DMS 273 (cell line): ENCODE results near the gene EGF.
"Not testable (repeated sequence)": the region's sequence is repeated elsewhere in the genome, so short reads cannot be mapped to it uniquely, and the experiment has no call there.

Source experiments
- DNase-seq: peaks from one replicate; lab custom pipeline; 2025; ENCODE audit not compliant: unreplicated experiment; lab: John Stamatoyannopoulos, UW

Gene EGF

GRCh38 chr4:109914322-109914721, 1.6 kb downstream of the EGF start:
- no peak for DNase-seq

DNA sequence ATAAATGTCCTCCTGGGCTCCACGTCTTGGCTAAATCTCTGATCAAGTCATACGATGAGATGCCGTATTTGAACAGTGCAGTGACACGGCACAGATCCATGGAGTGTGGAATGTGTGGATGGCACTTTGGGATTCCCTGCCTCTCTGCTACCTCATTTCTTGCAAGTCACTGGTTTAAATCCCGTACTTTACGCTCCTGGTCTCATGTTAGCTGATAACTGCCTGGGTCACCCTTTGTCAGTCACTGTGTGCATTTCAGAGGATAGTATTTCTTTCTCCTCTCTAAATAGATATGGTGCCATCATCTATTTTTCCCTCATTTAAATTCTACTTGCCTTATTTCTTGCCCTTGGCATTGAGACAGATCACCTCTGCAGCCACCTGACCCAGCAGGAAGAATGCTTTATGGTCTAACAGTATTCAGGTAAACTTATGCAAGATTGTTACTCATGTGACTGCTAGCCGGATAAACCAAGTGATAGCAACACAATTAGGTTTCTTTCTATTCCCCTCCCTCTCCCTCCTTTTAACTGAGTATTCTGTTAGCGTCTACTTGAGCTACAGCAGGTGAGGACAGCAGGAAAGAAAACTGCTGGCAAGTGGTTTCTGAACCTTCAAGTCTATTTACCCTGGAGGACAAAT, 2.8 kb downstream of the EGF start:
- DNase-seq = no peak

DNA sequence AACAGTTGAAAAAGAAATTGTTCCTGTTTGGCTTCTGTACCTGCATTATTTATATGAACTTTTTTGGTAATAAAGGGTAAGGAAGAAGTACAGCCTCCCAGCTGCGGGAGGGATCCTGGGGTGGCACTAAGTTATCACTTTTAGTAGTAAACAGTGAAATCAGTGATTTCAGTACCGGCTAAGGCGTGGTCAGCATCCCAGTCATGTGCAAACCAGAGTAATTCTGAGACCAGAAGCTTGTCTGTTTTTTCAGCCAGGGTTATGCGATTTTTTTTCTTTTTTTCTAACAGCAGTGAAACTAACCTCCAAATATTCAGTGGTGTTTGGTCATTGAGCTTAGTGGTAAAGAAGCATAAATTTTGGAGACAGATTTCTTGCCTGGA, 3.3 kb downstream of the EGF start:
- DNase-seq = no peak

DNA sequence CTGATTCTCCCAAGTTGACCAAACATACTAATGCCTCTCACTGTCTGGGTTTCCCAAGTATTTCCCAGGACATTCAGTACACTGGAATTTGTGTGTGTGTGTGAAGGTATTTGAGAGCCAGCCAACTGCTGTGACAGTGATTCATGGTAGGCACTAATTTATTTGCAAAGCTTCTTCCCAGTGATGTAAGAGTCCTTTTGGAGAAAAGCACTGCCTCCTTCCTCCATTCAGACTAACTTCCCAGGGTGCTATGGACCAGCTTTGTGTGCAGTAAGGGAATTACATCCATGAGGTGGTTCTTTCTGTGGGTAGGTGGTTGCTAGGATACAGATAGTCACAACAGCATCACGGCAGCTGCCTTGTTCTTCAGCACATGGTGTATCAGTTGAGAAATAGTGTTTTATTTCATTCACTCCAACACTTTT, 8.7 kb downstream of the EGF start:
- DNase-seq = peak; percentile 6

DNA sequence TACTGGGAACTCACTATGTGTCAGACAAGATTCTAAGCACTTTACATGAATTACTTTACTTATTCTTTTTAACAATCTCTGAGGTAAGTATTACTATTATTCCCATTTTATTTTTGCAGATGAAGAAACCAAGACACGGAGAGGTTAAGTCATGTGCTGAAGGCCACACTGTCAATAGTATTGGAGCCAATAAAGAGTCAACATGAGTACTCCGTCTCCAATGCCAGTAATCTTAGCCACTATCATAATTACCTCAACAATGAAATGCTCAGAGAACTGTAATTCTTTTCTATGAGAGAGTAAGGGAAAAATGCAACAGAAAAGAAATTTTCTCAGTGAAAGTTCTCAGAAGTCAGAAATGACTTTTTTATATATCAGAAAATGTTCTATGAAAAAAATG, 12.7 kb downstream of the EGF start:
- DNase-seq = no peak

DNA sequence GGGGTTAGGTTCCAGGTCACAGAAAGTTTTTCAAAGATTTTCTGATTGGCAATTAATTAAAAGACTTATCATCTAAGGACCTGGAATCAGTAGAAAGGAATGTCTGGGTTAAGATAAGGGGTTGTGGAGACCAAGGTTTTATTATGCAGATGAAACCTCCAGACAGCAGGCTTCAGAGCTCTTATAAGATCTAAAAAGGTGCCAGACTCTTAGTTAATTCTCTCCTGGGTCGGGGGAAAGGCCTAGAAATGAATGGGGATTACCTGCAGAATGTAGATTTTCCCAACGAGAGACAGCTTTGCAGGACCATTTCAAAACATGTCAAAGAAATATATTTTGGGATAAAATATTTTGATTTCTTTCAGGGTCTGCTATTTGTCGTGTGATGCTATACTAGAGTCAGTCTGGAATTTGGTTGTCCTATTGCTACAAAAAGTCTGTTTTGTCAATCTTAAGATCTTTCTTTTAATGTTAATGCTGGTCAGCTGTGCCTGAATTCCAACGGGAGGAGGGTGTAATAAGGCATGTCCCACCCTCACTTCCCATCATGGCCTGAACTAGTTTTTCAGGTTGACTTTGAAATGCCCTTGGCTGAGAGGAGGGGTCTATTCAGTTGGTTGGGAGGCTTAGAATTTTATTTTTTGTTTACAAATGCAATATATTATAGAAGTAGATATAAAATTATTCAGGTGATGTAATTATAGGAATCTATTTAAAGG, 15.8 kb downstream of the EGF start:
- DNase-seq = no peak

GRCh38 chr4:109930464-109930863, 17.8 kb downstream of the EGF start:
- no peak for DNase-seq

DNA sequence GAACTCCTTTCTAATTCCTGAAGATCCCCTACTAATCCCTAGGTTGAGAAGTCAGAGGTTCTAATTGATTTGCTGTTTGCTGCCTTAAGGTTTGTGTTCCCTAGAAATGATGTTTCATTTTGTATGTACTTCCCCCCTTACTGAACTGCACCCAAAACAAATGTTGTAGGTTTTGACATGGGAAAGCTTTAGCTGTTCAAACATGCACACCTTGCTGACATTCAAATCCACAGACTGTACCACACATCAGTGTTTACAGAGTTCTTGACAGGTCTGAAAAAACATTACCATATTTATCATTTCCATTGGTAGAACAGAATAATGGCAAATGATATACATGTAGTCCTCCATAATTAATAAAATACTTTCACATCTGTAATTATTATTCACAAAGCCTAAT, 18.2 kb downstream of the EGF start:
- no peak for DNase-seq

DNA sequence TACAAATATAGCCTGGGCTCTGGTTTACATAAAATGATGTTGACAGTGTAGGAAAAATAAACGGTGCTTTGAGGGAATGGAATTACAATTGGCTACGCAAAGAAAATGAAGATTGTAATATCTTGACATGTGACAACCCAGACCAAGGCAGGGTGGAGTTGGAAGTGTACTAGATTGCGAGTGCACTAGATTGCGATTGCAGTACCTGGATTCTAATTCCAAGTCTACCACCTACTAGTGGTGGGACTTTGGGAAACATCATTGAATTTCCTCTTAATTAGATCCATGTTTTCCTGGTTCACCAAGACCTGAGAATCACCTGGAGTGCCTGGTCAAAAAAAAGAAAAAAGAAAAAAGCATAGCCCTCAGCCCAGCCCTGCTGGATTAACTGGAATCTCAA, 18.6 kb downstream of the EGF start:
- no peak for DNase-seq

GRCh38 chr4:109937352-109937751, 24.7 kb downstream of the EGF start:
- DNase-seq = not testable (repeated sequence)

GRCh38 chr4:109939190-109939589, 26.5 kb downstream of the EGF start:
- DNase-seq = no peak

- no peak for DNase-seq
These were observed 29.7 kb downstream of the EGF start for GRCh38 chr4:109942292-109942926.

- no peak for DNase-seq
These were observed 31.1 kb downstream of the EGF start for GRCh38 chr4:109943745-109944144.

- no peak for DNase-seq
These were observed 31.9 kb downstream of the EGF start for GRCh38 chr4:109944591-109944990.

DNA sequence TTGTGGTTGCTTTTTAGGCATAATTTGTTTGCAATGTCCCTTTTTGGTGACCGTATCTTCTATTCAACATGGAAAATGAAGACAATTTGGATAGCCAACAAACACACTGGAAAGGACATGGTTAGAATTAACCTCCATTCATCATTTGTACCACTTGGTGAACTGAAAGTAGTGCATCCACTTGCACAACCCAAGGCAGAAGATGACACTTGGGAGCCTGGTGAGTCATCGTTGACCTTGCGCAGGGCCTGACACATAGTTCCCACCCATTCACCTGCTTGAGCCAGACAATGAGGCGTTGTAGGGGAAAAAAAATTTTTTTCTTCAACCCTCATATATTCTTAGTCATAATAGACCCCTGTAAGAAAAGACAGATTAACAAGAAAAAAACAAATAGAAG, 32.4 kb downstream of the EGF start:
- no peak for DNase-seq

- DNase-seq = no peak
These were observed 33.4 kb downstream of the EGF start for GRCh38 chr4:109946120-109946519.

- DNase-seq = no peak
These were observed 34.8 kb downstream of the EGF start for GRCh38 chr4:109947457-109947856.

DNA sequence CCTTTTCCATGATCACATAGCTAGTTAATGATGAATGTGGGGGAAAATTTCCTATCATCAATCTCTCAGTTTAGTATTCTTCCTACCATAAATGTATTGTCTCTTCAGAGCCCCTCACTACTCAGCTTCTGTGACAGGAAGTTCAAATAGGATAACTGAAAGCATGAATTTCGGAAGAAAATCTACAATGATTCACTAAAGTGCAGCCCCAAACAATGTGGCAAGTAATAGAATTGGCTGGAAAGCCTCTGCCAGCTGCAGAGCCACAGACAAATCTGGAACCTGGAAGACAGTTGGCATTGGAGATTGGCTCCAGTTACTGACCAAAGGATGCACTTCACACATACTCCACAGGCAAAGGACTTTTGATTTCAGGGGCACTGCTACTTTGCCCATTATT, 35.2 kb downstream of the EGF start:
- DNase-seq = no peak

GRCh38 chr4:109949099-109949718, 36.5 kb downstream of the EGF start:
- not testable (repeated sequence) for DNase-seq

GRCh38 chr4:109952612-109953011, 39.9 kb downstream of the EGF start:
- DNase-seq = no peak

DNA sequence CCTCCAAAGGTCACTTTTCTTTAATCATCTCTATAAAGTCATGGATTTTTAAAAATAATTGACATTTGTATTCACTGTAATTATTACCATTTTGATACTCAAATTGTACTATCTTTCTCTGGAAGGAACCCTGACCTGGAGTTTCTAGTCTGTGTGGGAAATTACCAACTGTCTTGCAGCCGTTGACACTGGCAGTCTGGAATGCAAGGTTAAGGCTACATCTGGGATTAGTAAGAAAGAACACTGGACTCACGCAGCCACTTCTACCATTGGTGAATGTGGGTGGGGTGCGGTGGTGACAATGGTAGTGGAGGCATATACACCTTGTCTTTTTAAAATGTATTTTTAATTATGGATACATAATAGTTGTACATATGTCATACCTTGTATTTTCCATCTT, 40.9 kb downstream of the EGF start:
- DNase-seq = no peak

DNA sequence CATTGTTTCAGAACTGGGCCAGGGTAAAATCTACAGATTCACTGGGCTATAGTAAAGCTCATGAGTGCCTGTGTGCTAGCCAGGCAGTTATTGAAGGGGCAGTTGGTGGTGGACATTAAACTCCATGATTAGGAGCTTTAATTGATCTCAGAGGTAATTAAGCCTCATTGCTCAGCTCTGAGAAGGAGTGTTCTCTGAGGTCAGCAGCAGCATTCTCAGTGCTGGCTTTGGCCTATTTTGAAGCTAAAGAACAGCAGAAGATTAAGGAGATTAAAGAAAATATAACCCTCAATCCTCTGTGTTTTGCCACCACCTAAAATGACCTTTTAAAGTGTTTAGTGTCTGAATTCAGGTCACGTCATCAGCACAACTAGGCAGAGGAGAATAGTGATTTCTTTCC, 42.5 kb downstream of the EGF start:
- no peak for DNase-seq
